Memory B cell (primary cell): Measurements from ENCODE around the gene VAV3.

Experiments used
- ATAC-seq: fragments of 150-1000 bp; cut with Tn5 transposase; 2 replicates; pipeline ENCODE4 v1.10.0; 2021; ENCODE audit warnings: low read depth, mild to moderate bottlenecking, moderate library complexity
- DNase-seq, 2 donors: peaks; one replicate each; pipeline ENCODE4 v3.0.0; 2022; ENCODE audit warnings: low spot score in 2 of 2
- H3K27ac Mint-ChIP-seq: one replicate; pipeline ENCODE4 v1.8.0; 2022; ENCODE audit warnings: mild to moderate bottlenecking, moderate library complexity, mixed read lengths
- H3K27me3 Mint-ChIP-seq: one replicate; pipeline ENCODE4 v1.8.0; 2022; ENCODE audit warnings: mixed read lengths
- H3K36me3 Mint-ChIP-seq: one replicate; pipeline ENCODE4 v1.8.0; 2022; ENCODE audit warnings: mild to moderate bottlenecking, mixed read lengths
- H3K4me1 Mint-ChIP-seq: one replicate; pipeline ENCODE4 v1.8.0; 2022; ENCODE audit warnings: mixed read lengths
- H3K4me3 Mint-ChIP-seq: one replicate; pipeline ENCODE4 v1.8.0; 2022; ENCODE audit warnings: mild to moderate bottlenecking, moderate library complexity, mixed read lengths
- H3K9me3 Mint-ChIP-seq: one replicate; pipeline ENCODE4 v1.8.0; 2022; ENCODE audit warnings: mixed read lengths

Gene VAV3

DNA sequence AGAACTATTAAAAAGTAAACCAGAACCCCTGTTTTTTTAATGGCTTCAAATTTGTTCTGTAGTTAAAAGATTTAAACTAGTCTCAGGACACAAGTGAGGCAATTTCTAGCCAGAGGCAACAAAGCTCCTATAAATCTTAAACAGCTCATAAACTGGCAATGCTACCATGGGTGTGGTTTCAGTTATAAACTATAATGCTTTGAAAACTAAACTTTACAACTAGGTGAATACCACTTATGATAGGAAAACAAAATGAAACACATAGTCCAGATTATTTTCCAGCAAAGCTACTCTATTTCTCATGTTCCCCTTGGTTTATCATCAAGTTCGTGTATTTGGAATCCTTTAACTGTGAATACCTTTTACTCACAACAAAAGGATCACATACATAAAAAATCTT lies 282.5 kb downstream of the VAV3 start:
- H3K4me3 Mint-ChIP-seq = no peak overlapping the region
- H3K4me1 Mint-ChIP-seq = no peaks in the 10 kb centered on the region
- DNase-seq = no peak
- H3K36me3 Mint-ChIP-seq = peaks cover 11% of the 10 kb centered on the region
- no peak for ATAC-seq
- H3K9me3 Mint-ChIP-seq = no peaks in the 10 kb centered on the region
- H3K27me3 Mint-ChIP-seq = no peaks in the 10 kb centered on the region
- no peak overlapping the region for H3K27ac Mint-ChIP-seq

DNA sequence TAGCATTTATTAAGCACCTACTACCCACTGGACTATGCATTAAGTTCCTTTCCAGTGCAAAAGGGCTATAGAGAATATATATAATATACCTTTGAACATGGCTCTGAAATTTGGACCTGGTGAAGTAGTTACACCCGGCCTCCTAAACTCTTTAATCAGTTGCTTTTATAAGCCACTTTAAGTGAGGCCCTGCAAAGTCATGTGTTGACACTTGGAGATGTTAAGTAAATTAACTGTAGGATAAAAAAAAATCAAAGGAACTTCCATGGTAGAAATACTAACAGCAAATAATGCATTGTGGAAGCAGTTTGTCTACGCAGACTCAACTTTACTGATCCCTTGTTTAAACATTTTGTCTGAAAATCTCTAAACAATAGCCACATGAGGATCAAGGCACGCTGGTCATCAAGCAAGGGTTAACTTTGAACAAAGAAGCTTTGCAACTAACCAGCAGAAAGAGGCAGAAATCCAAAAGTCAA lies 283.9 kb downstream of the VAV3 start:
- Mint-ChIP-seq H3K36me3 (peaks cover 13% of the 10 kb centered on the region), H3K4me3 (no peak overlapping the region), H3K9me3 (no peaks in the 10 kb centered on the region), H3K27ac (no peak overlapping the region), H3K4me1 (no peaks in the 10 kb centered on the region), H3K27me3 (no peaks in the 10 kb centered on the region)
- DNase-seq (no peak), ATAC-seq (no peak)

- Mint-ChIP-seq H3K27ac (no peak overlapping the region), H3K36me3 (peaks cover 15% of the 10 kb centered on the region), H3K4me3 (no peak overlapping the region), H3K4me1 (no peaks in the 10 kb centered on the region), H3K9me3 (peaks cover under 1% of the 10 kb centered on the region), H3K27me3 (no peaks in the 10 kb centered on the region)
- DNase-seq = no peak
- ATAC-seq = no peak
These were observed 284.4 kb downstream of the VAV3 start for GRCh38 chr1:107680579-107680985.

GRCh38 chr1:107679411-107679953 lies 285.5 kb downstream of the VAV3 start:
- no peak overlapping the region for H3K4me3 Mint-ChIP-seq
- peaks cover 3% of the 10 kb centered on the region for H3K9me3 Mint-ChIP-seq
- DNase-seq = no peak

DNA sequence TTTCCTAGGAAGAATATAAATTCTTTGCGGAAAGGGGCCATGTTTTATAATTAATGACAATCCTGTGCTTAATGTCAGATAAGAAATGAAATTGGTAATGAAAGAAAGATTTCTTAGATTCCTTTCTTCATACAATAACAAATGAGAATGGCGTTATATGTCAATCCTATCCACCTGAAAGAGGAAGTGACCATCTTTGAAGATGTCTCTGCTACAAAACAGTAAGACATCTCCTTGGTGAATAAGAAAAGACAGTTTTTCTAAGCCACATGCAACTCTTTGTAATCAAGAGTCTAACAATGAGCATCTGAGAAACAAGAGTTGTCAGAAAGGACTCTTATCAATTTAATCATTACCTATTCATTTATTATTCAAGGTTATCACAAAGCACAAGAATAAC lies 286.0 kb downstream of the VAV3 start:
- H3K9me3 Mint-ChIP-seq = peaks cover 3% of the 10 kb centered on the region
- H3K4me1 Mint-ChIP-seq = no peaks in the 10 kb centered on the region
- no peak for ATAC-seq
- H3K27me3 Mint-ChIP-seq = no peaks in the 10 kb centered on the region
- no peak for DNase-seq
- H3K27ac Mint-ChIP-seq = no peak overlapping the region
- H3K36me3 Mint-ChIP-seq = peaks cover 23% of the 10 kb centered on the region
- no peak overlapping the region for H3K4me3 Mint-ChIP-seq

More at GRCh38 chr1:107679411-107679953, 285.5 kb downstream of the VAV3 start:
- H3K27me3 Mint-ChIP-seq = no peaks in the 10 kb centered on the region
- H3K36me3 Mint-ChIP-seq = peaks cover 23% of the 10 kb centered on the region
- no peaks in the 10 kb centered on the region for H3K4me1 Mint-ChIP-seq
- no peak overlapping the region for H3K27ac Mint-ChIP-seq
- ATAC-seq = no peak

GRCh38 chr1:107677697-107678096 lies 287.3 kb downstream of the VAV3 start:
- Mint-ChIP-seq H3K27me3 (no peaks in the 10 kb centered on the region), H3K27ac (no peak overlapping the region), H3K36me3 (peaks cover 28% of the 10 kb centered on the region), H3K4me1 (no peaks in the 10 kb centered on the region), H3K9me3 (peaks cover 3% of the 10 kb centered on the region), H3K4me3 (no peak overlapping the region)
- ATAC-seq (no peak), DNase-seq (no peak)

- H3K27me3 Mint-ChIP-seq = no peaks in the 10 kb centered on the region
- H3K36me3 Mint-ChIP-seq = peaks cover 29% of the 10 kb centered on the region
- ATAC-seq (no peak), DNase-seq (no peak)
- peaks cover 3% of the 10 kb centered on the region for H3K9me3 Mint-ChIP-seq
- H3K27ac Mint-ChIP-seq = no peak overlapping the region
- H3K4me3 Mint-ChIP-seq = no peak overlapping the region
- no peaks in the 10 kb centered on the region for H3K4me1 Mint-ChIP-seq
These were observed 290.5 kb downstream of the VAV3 start for GRCh38 chr1:107674486-107674885.

- H3K4me1 Mint-ChIP-seq = no peaks in the 10 kb centered on the region
- H3K36me3 Mint-ChIP-seq = peaks cover 26% of the 10 kb centered on the region
- no peak for ATAC-seq
- H3K27me3 Mint-ChIP-seq = no peaks in the 10 kb centered on the region
- H3K4me3 Mint-ChIP-seq = no peak overlapping the region
- no peak for DNase-seq
- no peak overlapping the region for H3K27ac Mint-ChIP-seq
- peaks cover 3% of the 10 kb centered on the region for H3K9me3 Mint-ChIP-seq
These were observed 292.0 kb downstream of the VAV3 start for GRCh38 chr1:107673006-107673405.

GRCh38 chr1:107670397-107671040 lies 294.5 kb downstream of the VAV3 start:
- no peak for DNase-seq
- Mint-ChIP-seq H3K36me3 (peaks cover 16% of the 10 kb centered on the region), H3K4me1 (no peaks in the 10 kb centered on the region), H3K27ac (no peak overlapping the region), H3K27me3 (no peaks in the 10 kb centered on the region), H3K4me3 (no peak overlapping the region), H3K9me3 (peaks cover 2% of the 10 kb centered on the region)
- ATAC-seq = no peak

DNA sequence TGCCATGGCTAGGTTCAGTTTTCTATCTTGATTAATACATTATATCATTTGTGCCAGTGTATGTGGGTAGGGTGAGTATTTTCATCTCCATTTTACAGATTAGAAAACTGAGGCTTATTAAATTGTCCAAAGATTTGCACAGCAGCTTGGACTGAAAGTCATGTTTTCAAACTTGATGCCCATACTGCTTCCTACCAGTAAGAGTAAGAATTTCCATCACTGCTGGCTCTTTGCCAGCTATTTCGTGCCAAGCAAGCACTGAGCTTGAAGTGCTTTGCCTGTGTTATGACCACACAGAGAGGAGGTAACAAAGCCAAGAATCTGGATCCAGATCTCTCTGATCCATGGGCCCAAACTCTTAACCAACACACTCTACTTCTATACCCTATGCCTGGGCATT lies 295.0 kb downstream of the VAV3 start:
- Mint-ChIP-seq H3K27ac (no peak overlapping the region), H3K4me1 (no peaks in the 10 kb centered on the region), H3K27me3 (no peaks in the 10 kb centered on the region), H3K9me3 (no peaks in the 10 kb centered on the region), H3K36me3 (peaks cover 15% of the 10 kb centered on the region), H3K4me3 (no peak overlapping the region)
- DNase-seq (no peak), ATAC-seq (no peak)

- peaks cover 17% of the 10 kb centered on the region for H3K36me3 Mint-ChIP-seq
- no peaks in the 10 kb centered on the region for H3K4me1 Mint-ChIP-seq
- no peaks in the 10 kb centered on the region for H3K9me3 Mint-ChIP-seq
- H3K27me3 Mint-ChIP-seq = no peaks in the 10 kb centered on the region
- no peak for DNase-seq
- ATAC-seq = no peak
- H3K4me3 Mint-ChIP-seq = no peak overlapping the region
- no peak overlapping the region for H3K27ac Mint-ChIP-seq
These were observed 296.2 kb downstream of the VAV3 start for GRCh38 chr1:107668762-107669161.

GRCh38 chr1:107666493-107666892 lies 298.5 kb downstream of the VAV3 start:
- Mint-ChIP-seq H3K27me3 (no peaks in the 10 kb centered on the region), H3K4me3 (no peak overlapping the region), H3K4me1 (no peaks in the 10 kb centered on the region), H3K36me3 (peaks cover 12% of the 10 kb centered on the region), H3K9me3 (no peaks in the 10 kb centered on the region), H3K27ac (no peak overlapping the region)
- DNase-seq (no peak), ATAC-seq (no peak)

- Mint-ChIP-seq H3K4me1 (no peaks in the 10 kb centered on the region), H3K27ac (no peak overlapping the region), H3K36me3 (peaks cover 14% of the 10 kb centered on the region), H3K9me3 (no peaks in the 10 kb centered on the region), H3K27me3 (no peaks in the 10 kb centered on the region), H3K4me3 (no peak overlapping the region)
- no peak for DNase-seq
- no peak for ATAC-seq
These were observed 299.7 kb downstream of the VAV3 start for GRCh38 chr1:107664982-107665925.

DNA sequence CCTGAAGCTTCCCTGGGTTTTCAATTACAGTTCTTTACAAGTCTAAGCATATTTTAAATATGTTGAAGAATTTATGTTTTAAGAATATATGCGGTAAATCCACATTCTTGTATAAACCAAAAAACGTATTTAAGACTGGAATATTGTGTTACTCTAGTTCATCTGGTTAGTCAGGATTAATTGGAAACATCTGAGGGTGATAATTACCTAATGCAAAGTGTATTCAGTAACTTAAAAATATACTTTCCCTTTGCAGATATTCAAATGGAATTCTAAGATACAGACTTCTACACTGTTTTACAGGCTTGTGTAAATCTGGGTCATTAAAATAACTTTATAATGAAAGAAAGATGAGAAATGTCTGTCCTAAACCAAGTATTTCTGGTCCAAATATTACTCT lies 302.0 kb downstream of the VAV3 start:
- no peaks in the 10 kb centered on the region for H3K9me3 Mint-ChIP-seq
- no peak overlapping the region for H3K4me3 Mint-ChIP-seq
- DNase-seq (no peak), ATAC-seq (no peak)
- no peak overlapping the region for H3K27ac Mint-ChIP-seq
- no peaks in the 10 kb centered on the region for H3K27me3 Mint-ChIP-seq
- no peaks in the 10 kb centered on the region for H3K4me1 Mint-ChIP-seq
- peaks cover 18% of the 10 kb centered on the region for H3K36me3 Mint-ChIP-seq
